ENCODE data around the gene OSBPL3.
A peak's percentile ranks its signal among the peaks of the same experiment; 100 is the strongest.

Gene OSBPL3

GRCh38 chr7:24980534-24981170 is 674 bp upstream of the OSBPL3 start:
- peak in 3 of 14 donors; percentile 54 to 81 (median 69) for DNase-seq

DNA sequence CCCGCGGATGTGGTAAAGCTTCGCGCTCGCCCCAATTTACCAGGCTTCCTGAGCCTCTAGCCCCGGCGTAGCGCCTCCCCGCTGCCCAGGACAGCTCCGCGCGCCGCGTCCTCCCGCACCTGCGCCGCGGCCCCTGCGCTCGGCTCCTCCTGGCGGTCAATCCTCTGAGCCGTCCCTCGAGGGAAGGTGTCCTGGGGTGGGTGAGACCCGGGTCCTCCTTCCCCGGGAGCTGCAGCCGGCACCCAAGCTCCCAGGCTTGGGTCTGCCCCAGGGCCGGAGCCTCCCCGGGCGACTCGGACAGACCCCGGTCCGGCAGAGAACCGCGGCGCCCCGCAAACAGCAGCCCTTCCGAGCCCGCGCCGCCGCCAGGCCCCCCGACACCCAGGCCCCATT is 512 bp downstream of the OSBPL3 start:
- peak in 7 of 14 donors; percentile 32 to 70 (median 58) for DNase-seq

DNA sequence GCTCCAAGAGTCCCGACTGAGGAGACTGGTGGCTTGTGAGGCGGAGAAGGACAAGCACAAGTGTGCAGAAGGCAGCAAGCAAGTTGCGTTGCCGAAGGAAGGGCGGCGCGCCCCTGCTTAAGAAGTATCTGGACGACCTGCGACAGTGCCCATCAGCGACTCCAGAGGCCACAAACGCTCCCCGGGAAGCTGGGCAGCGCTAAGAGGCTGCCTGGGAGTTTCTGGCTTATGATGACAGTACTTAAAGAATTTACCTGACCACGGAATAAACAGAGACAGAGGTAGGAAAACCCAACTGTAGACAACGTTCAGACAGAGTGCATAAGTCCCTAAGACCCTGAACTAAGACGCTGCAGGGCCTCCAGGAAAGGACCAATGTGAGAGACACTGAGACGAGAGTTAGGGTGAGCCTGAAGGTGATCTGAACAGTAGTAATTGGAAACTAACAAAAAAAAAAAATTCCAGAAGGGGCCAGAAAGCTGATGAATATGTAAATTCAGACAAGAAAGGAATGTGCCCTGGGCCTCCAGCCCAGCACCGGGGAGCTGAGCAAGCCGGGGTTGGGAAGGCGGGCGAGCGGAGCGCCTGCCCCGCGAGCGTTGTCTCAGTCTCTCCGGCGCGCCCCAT is 1.0 kb downstream of the OSBPL3 start:
- DNase-seq, result peak in 3 of 14 donors; percentile 3 to 32 (median 13)

DNA sequence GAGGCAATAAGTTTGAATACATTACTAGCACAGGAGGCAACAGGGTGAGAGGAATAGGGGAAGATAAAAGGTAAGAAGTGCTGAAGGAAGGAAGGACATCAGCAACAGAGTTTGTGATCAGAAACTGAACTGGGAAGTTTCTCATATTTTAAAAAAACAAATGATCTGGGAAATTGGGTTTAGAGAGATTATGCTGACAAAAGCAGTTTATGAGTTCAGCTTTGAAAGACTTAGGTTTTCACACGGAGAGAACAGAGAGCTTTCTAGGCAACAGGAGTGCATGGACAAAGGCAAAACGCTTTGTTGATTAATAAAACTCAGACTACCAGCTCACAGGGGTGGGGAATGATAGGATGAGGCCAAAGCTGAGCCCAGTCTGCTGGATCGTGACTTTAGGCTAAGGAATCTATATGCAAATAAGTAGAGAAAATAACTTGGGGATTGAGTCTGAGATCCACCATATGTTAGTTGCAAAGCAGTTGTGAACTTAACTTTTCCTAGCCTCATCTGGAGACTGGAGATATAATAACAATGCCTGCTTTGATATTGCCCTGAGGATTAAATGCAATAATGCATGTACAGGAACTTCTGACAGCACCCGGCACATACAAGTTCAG is 4.2 kb downstream of the OSBPL3 start:
- DNase-seq, result no peak

- DNase-seq, result no peak
These were observed 4.8 kb downstream of the OSBPL3 start for GRCh38 chr7:24975172-24975571.

GRCh38 chr7:24974026-24974832 is 5.7 kb downstream of the OSBPL3 start:
- no peak for DNase-seq

DNA sequence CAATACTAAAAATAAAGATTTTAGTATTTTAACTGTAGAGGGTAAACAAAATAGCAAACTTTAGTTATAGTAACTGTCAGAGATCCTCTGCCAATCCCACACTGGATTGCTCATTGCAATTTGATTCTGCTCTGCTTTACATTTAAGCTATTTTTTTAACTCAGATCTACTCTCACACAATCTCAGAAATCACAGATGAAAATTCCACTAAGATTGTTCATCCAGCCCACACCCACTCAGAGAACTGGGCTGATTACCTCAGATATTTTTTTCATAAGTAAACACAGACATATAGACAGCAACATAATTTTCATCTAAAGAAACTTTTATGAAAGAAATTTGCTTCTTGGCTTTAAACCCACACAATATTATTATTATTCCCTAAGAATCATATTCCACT is 7.0 kb downstream of the OSBPL3 start:
- DNase-seq, result no peak

- DNase-seq, result no peak
These were observed 7.9 kb downstream of the OSBPL3 start for GRCh38 chr7:24972166-24972477.

- no peak for DNase-seq
These were observed 8.4 kb downstream of the OSBPL3 start for GRCh38 chr7:24971333-24972165.

DNA sequence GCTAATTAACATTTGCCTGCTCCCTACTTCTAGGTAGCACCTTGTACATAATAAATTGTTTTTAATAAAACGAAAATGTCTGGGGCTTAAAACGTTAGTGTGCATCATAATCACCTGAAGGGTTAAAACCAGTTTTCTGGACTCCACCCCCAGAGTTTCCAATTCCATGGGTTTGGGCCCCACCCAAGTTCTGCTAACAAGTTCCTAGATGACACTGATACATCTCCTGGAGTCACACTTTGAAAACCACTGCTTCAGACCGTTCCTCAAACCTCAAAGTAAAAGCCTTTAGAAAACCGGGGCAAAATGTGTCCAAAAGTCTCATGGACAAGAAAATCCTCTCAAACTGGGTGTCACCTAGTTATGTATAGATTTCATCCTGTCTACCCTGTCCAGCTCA is 9.3 kb downstream of the OSBPL3 start:
- DNase-seq, result no peak

DNA sequence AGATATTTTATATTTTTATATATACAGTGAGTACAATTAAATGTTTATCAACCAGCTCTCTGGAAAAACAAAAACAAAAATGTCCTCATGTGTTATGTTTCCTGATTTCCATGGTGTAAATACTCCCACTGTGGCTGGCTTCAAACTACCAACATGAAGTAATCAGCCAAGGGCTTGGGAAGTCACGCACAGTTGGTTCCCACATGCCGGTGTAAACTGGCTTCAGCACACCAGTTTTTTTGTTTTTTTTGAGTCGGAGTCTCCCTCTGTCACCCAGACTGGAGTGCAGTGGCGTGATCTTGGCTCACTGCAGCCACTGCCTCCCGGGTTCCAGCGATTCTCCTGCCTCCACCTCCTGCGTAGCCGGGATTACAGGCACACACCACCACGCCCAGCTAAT is 11.8 kb downstream of the OSBPL3 start:
- DNase-seq, result no peak

DNA sequence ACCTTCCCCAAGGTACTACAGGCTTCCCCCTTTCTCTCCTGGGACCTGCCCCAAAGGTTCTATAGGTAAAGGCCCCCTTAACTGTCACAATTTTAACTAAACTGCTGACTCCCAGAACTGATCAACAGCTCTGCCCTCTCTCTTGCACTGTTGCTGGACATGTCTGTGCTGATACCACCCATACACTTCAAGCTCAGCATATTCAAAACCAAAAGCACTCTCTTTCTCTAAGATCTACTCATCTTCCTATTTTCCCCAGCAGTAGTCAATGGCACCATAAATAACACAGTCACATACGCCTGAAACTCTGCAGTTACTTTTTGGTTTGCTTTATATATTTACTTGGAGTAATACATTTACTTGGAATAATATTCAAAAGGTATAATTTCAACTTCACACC is 12.3 kb downstream of the OSBPL3 start:
- no peak for DNase-seq

- no peak for DNase-seq
These were observed 13.2 kb downstream of the OSBPL3 start for GRCh38 chr7:24966802-24967201.

GRCh38 chr7:24965831-24966708 is 13.9 kb downstream of the OSBPL3 start:
- peak in 1 of 14 donors; percentile 13 for DNase-seq

- no peak for DNase-seq
These were observed 15.8 kb downstream of the OSBPL3 start for GRCh38 chr7:24964191-24964590.

- peak in 11 of 14 donors; percentile 23 to 86 (median 62) for DNase-seq
These were observed 16.8 kb downstream of the OSBPL3 start for GRCh38 chr7:24963218-24963617.

GRCh38 chr7:24962418-24962962 is 17.5 kb downstream of the OSBPL3 start:
- no peak for DNase-seq

GRCh38 chr7:24959735-24960485 is 20.1 kb downstream of the OSBPL3 start:
- DNase-seq, result no peak

DNA sequence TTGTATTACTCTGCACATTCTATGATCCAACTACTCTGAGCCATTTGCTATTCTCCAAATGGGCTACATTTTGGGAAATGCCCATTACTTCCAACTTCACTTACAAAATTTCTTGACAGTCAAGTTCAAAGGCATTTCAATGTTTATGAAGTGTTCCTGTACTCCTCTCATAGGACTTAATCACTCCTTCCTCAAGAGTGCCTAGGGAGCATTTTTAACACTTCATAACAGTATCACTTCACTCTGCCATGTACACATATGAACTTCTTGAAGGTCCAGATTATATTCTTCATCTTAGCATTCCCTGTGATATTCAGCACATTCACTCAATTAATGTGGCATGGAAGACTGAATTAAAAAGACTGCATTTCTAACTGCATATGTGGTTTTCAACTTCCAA is 21.6 kb downstream of the OSBPL3 start:
- DNase-seq, result no peak

- no peak for DNase-seq
These were observed 24.0 kb downstream of the OSBPL3 start for GRCh38 chr7:24956021-24956420.

Data from C1 segment of cervical spinal cord (tissue), 14 donors.